GM21381 (cell line): Measurements from ENCODE around the gene LAMP1.
"Not testable (repeated sequence)": the region's sequence is repeated elsewhere in the genome, so short reads cannot be mapped to it uniquely, and the experiment has no call there.

Source experiments
- ATAC-seq: cut with Tn5 transposase; IDR thresholded peaks from one replicate; pipeline ENCODE4 v1.9.1; 2021; ENCODE audit warnings: mild to moderate bottlenecking, moderate library complexity; ENCODE audit not compliant: unreplicated experiment

LAMP1 gene

DNA sequence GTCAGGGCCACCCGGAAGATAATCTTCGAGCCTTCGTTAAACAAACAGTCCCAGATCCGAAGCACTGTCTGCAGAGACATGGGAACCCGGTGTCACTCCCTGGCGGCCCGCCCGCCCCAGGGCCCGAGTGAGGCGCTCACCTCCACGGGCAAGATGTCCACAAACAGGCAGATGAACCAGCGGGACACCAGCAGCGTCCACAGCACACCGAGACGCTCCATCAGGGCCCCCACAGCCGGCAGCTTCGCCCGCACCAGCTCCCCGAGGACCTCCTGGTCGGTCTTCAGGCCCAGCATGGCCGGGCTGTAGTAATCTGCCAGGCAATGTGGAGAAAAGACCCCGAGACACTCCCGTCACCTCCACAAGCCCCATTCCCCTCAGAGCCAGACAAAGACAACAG is 28.7 kb downstream of the LAMP1 start:
- no peak for ATAC-seq

GRCh38 chr13:113327391-113327765 is 30.3 kb downstream of the LAMP1 start:
- no peak for ATAC-seq

DNA sequence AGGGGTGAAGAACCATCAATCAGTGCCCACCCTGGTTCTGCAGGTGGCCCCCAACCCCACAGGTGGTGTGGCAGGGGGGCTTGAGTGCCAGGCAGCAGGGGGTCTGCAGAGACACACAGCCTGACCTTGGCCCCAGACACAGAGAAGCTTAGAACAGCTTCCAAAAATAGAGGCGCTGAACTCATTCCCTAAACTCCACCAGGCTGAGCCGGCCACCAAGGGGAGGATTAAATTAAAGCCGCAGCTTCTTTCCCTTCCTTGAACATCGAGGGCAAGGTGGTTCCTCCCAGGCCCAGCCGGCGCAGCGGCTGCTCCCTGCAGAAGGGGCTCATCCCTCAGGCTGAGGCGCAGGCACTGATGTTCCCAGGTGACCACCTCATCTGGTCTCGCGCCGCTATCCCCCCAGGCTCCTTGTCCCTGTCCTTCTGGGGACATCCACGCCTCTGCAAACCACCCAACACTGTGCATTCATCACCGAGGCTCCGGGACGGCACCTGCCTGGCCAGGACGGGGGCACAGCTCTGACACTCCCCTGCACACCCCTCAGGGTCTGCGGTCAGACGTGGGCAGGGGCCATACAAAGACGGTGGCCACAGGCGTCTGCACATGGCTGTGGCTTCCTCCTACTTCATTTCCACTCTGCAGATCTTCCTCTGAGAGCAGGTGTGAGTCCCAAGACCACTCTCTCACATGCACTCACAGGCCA is 30.9 kb downstream of the LAMP1 start:
- ATAC-seq, result no peak

- no peak for ATAC-seq
Observed at GRCh38 chr13:113328851-113329250, 31.8 kb downstream of the LAMP1 start.

DNA sequence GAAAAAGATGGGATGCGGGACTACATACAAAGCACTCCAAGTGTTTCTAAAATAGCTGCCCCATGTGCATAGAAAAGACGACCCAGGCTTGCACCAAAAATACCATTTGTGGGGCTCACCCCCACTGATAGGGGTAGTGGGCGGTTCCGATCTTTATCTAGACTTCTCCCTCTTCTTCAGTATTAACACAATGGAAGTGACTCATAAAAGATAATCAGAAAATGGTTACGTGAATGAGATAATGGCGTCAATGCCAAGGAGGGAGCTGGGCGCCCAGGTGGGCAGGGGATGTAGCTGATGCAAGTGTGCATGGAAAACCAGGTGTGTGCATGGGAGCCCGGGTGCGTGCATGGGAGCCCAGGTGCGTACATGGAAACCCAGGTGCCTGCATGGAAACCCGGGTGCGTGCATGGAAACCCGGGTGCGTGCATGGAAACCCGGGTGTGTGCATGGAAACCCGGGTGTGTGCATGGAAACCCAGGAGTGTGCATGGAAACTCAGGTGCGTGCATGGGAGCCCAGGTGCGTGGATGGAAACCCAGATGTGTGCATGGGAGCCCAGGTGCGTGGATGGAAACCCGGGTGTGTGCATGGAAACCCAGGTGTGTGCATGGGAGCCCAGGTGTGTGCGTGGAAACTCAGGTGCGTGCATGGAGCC is 32.7 kb downstream of the LAMP1 start:
- no peak for ATAC-seq

GRCh38 chr13:113332615-113333014 is 35.6 kb downstream of the LAMP1 start:
- no peak for ATAC-seq

- ATAC-seq, result no peak
Observed at GRCh38 chr13:113333076-113333475, 36.0 kb downstream of the LAMP1 start.

GRCh38 chr13:113337556-113337955 is 40.5 kb downstream of the LAMP1 start:
- no peak for ATAC-seq

- no peak for ATAC-seq
Observed at GRCh38 chr13:113337976-113338375, 40.9 kb downstream of the LAMP1 start.

DNA sequence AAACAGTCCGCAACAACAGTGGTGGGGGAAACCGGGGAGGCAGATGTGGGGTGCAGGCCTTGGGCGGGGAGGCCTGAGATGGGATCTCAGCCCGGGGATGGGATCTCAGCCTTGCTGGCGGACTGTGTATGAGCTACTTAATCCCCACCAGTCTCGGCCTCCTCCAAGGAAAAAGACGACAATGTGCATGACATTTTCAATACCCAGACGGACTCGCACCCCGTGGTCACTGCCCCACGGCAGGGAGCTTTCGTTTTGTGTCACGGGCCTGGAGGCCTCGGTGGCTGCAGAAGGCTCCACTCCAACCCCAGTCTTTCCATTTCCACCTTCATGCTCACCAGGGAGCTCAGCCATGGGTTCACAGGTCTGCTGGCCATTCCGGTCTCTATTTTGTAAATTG is 41.4 kb downstream of the LAMP1 start:
- no peak for ATAC-seq

GRCh38 chr13:113342820-113343691 is 46.0 kb downstream of the LAMP1 start:
- no peak for ATAC-seq

DNA sequence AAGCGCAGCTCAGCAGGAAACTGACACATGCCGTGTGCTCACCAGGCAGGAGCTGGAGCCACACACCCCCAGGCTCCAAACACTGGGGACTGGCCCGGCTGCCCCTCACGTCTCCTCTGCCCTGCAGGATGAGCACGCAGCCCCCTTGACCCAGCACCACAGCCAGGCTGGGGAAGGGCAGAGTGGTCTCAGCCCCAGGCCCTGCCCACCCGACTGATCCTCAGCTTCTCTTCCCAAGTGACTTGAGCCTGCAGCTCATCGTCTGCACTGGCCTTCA is 46.6 kb downstream of the LAMP1 start:
- ATAC-seq, result no peak

DNA sequence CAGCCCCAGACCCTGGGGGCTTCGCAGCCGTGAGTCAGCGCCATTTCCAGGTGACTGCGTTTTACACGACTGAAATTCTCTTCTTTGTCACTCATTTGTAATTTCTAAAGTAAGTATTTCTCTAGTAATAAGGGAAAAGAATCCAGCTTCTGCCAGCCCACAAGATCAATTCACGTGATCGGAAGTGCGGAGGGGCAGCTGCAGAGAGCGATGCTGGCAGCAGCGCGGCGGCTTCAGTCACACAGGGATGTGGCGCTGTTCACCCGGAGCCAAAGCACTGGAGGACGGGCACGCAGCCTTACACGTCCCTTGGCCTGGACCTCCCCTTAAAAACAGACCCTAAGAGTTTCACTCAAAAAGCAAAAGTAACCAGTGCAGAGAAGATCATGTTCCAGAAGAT is 48.4 kb downstream of the LAMP1 start:
- no peak for ATAC-seq

- ATAC-seq, result not testable (repeated sequence)
Observed at GRCh38 chr13:113347736-113348225, 50.7 kb downstream of the LAMP1 start.

GRCh38 chr13:113348591-113348990 is 51.6 kb downstream of the LAMP1 start:
- no peak for ATAC-seq

DNA sequence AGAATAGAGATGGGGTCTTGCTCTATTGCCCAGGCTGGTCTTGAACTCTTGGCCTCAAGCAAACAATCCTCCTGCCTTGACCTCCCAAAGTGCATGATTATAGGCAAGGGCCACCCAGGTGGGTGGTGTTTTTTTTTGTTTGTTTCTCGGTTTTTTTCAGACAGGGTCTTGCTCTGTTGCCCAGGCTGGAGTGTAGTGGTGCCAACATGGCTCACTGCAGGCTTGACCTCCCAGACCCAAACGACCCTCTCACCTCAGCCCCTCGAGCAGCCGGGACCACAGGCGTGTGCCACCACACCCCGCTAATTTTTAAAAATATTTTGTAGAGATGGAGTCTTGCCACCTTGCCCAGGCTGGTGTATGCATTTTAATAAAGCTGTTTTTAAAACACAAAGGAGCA is 52.0 kb downstream of the LAMP1 start:
- no peak for ATAC-seq

DNA sequence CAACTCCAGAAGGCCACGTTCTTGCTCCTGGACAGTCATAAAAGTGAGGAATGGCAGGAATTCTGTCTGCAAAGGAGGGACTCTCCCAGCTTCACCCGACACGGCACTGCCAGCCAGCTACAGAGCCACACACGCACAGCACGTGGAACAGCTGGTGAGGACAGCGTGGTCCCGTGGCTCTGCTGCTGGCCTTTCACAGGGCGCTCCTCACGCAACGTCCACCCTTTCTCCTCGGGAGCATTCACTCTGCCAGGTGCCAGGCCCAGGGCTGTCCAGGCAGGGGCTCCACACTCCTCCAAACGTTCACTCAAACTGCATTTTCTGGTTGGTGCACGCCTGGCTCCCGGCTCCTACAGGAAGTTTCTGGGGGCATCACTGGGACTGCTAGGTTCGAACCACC is 52.5 kb downstream of the LAMP1 start:
- no peak for ATAC-seq

DNA sequence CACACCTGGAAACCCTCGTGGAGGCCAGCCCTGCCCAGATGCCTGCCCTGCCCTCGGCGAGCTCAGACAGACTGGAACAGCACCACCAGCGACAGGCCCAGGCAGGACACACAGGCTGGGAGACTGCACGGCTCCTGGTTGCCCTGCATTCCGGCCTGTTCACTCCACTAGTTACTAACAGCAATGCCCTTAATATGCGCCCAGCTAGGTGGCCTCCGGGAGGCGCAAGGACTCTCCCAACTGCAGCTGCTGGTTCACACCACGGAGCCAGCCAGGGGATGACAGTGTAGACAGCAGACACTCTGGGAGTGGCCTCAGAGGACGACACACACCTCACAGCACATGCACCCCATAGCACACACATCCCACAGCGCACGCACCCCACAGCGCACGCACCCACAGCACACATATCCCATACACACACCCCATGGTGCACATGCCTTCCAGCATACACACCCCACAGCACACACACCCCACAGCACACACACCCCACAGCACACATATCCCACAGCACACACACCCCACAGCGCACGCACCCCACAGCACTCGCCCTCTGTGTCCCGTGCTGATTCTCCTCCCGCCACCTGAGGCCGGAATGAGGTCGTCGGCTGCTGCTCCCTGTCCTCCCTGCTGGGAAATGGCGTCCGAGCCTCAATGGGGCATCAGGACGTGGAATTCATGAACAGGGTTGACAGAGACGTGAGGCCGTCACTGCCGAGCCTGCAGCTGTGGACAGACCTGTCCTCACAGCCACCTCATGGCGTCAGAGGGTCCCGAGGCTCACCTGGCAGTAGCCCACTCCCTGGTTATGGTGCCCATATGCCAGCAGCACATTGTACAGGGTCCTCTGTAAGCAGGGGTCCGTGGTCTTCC is 53.3 kb downstream of the LAMP1 start:
- no peak for ATAC-seq

- ATAC-seq, result no peak
Observed at GRCh38 chr13:113350938-113351335, 53.9 kb downstream of the LAMP1 start.

GRCh38 chr13:113351514-113352026 is 54.5 kb downstream of the LAMP1 start:
- no peak for ATAC-seq

DNA sequence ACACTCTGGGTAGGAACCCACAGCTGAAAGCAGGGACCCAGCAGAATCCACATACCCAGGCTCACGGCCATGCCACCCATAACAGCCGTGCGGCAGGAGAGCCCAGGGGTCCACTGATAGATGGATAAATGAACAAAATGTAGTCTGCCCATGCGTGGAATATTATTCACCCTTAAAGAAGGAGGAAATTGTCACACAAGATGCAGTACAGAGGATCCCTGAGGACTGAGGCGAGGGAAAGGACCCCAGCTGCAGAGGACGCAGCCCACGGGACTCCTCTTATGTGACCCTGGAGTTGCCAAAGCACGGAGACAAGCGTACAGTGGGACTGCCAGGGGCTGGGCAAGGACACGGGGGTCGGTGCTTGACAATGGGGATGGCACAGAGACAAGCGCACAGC is 56.2 kb downstream of the LAMP1 start:
- ATAC-seq, result no peak
